ENCODE measurements around the gene DNAJC5G.

- TF ChIP-seq POLR2A (IDR thresholded peaks at IDR 0.05) (no peak), CTCF (IDR thresholded peaks at IDR 0.05) (no peak)
Observed at GRCh38 chr2:27245116-27245515, 30.1 kb upstream of the DNAJC5G start.

Data from heart left ventricle (tissue), 13 donors.